Activated naive CD4-positive, alpha-beta T cell treated with anti-CD3 and anti-CD28 coated beads, Interleukin-2, amount 10 ng/mL, durations not matched to agents 7 days and 5 days (primary cell): ENCODE data around the gene PDCD5.
"Not testable (repeated sequence)": the region's sequence is repeated elsewhere in the genome, so short reads cannot be mapped to it uniquely, and the experiment has no call there.

ENCODE experiments used
- CTCF ChIA-PET: fragments of 350-600 bp; sonication (Branson Sonifier 250); formaldehyde crosslinking; loops from one replicate; lab custom pipeline; 2021; ENCODE audit warnings: antibody characterized with exemption; lab: Charles Lee
- DNase-seq: peaks from one replicate; pipeline ENCODE4 v3.0.0-alpha.2; 2020
- H3K27ac Mint-ChIP-seq: one replicate; pipeline ENCODE4 v1.8.0; 2021; ENCODE audit warnings: mild to moderate bottlenecking, moderate library complexity, mixed read lengths
- H3K27me3 Mint-ChIP-seq: one replicate; pipeline ENCODE4 v1.8.0; 2021; ENCODE audit warnings: mild to moderate bottlenecking, mixed read lengths
- H3K36me3 Mint-ChIP-seq: one replicate; pipeline ENCODE4 v1.8.0; 2021; ENCODE audit warnings: mixed read lengths
- H3K4me1 Mint-ChIP-seq: one replicate; pipeline ENCODE4 v1.8.0; 2021; ENCODE audit warnings: mixed read lengths
- H3K4me3 Mint-ChIP-seq: one replicate; pipeline ENCODE4 v1.8.0; 2021; ENCODE audit warnings: mild to moderate bottlenecking, moderate library complexity, mixed read lengths
- H3K9me3 Mint-ChIP-seq: one replicate; pipeline ENCODE4 v1.8.0; 2021; ENCODE audit warnings: mixed read lengths

Gene PDCD5

GRCh38 chr19:32566246-32566830 lies 14.7 kb upstream of the PDCD5 start:
- Mint-ChIP-seq H3K27me3 (peaks cover 25% of the 10 kb centered on the region), H3K36me3 (no peaks in the 10 kb centered on the region), H3K9me3 (no peaks in the 10 kb centered on the region), H3K4me1 (peaks cover 12% of the 10 kb centered on the region), H3K27ac (no peak overlapping the region), H3K4me3 (no peak overlapping the region)
- CTCF ChIA-PET = interaction anchor here (0.5 to 2.4 kb wide), 2 partner anchors 102 to 225 kb away, joined by 3 to 9 read pairs; no protein-coding TSS in a partner anchor
- no peak for DNase-seq

DNA sequence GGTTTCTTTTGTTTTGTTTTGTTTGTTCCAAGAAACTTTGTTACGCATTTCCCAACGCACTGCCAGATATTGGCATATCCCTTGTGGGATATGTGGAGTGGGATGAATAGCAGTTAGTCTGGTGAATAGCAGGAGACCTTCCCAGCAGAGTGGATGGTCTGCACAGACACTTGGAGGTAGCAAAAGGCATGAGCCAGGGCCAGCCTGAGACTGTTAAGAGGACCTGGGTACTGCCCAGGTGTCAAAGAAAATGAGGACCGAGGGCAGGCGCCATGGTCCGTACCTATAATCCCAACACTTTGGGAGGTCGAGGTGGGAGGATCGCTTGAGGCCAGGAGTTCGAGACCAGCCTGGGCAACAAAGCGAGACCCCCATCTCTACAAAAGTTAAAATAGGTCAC lies 13.5 kb upstream of the PDCD5 start:
- Mint-ChIP-seq H3K9me3 (no peaks in the 10 kb centered on the region), H3K36me3 (no peaks in the 10 kb centered on the region)
- CTCF ChIA-PET = interaction anchor here (2.4 kb wide), 1 partner anchor 103 kb away, joined by 9 read pairs; no protein-coding TSS in a partner anchor

GRCh38 chr19:32570081-32570785 lies 10.8 kb upstream of the PDCD5 start:
- DNase-seq = peak; percentile 78
- no peak overlapping the region for H3K27ac Mint-ChIP-seq
- H3K4me1 Mint-ChIP-seq = peaks cover 25% of the 10 kb centered on the region
- H3K27me3 Mint-ChIP-seq = peaks cover 50% of the 10 kb centered on the region
- no peak overlapping the region for H3K4me3 Mint-ChIP-seq
- no peaks in the 10 kb centered on the region for H3K36me3 Mint-ChIP-seq
- CTCF ChIA-PET = interaction anchor here (0.7 to 2.1 kb wide), 7 partner anchors 89 to 283 kb away, joined by 3 to 8 read pairs (median 5); no protein-coding TSS in a partner anchor
- H3K9me3 Mint-ChIP-seq = no peaks in the 10 kb centered on the region

More for the DNA sequence above, 13.5 kb upstream of the PDCD5 start:
- no peak for DNase-seq
- Mint-ChIP-seq H3K4me1 (peaks cover 14% of the 10 kb centered on the region), H3K27me3 (peaks cover 30% of the 10 kb centered on the region), H3K4me3 (no peak overlapping the region), H3K27ac (no peak overlapping the region)

- H3K4me3 Mint-ChIP-seq, DNase-seq, H3K27ac Mint-ChIP-seq, H3K9me3 Mint-ChIP-seq, CTCF ChIA-PET, H3K36me3 Mint-ChIP-seq: not testable (repeated sequence)
- Mint-ChIP-seq H3K4me1 (peaks cover 25% of the 10 kb centered on the region), H3K27me3 (peaks cover 56% of the 10 kb centered on the region)
Measured at GRCh38 chr19:32571471-32572075, 9.4 kb upstream of the PDCD5 start.

- H3K27ac Mint-ChIP-seq = peak overlapping the region; percentile 29
- DNase-seq, CTCF ChIA-PET, H3K36me3 Mint-ChIP-seq, H3K9me3 Mint-ChIP-seq: not testable (repeated sequence)
- H3K4me3 Mint-ChIP-seq = peak overlapping the region; percentile 54
- peaks cover 63% of the 10 kb centered on the region for H3K27me3 Mint-ChIP-seq
- peaks cover 25% of the 10 kb centered on the region for H3K4me1 Mint-ChIP-seq
Measured at GRCh38 chr19:32572700-32573491, 8.1 kb upstream of the PDCD5 start.

DNA sequence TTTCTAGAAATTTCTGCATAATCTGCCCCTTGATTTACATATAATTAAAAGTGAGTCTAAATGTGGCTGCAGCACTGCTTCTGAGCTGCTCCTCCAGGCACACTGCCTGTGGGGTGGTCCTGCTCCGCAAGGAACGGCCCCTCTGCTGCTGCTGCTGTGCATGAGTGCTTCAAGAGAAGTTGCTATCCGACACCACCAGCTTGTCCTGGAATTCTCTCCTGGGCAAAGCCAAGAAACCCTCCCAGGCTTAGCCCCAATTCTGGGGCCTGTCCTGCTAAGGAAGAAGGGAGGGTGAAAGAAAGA lies 7.5 kb upstream of the PDCD5 start:
- no peak overlapping the region for H3K4me3 Mint-ChIP-seq
- H3K27ac Mint-ChIP-seq = no peak overlapping the region
- no peaks in the 10 kb centered on the region for H3K9me3 Mint-ChIP-seq
- no peaks in the 10 kb centered on the region for H3K36me3 Mint-ChIP-seq
- peaks cover 63% of the 10 kb centered on the region for H3K27me3 Mint-ChIP-seq
- no peak for DNase-seq
- CTCF ChIA-PET = no interaction called here
- peaks cover 25% of the 10 kb centered on the region for H3K4me1 Mint-ChIP-seq

DNA sequence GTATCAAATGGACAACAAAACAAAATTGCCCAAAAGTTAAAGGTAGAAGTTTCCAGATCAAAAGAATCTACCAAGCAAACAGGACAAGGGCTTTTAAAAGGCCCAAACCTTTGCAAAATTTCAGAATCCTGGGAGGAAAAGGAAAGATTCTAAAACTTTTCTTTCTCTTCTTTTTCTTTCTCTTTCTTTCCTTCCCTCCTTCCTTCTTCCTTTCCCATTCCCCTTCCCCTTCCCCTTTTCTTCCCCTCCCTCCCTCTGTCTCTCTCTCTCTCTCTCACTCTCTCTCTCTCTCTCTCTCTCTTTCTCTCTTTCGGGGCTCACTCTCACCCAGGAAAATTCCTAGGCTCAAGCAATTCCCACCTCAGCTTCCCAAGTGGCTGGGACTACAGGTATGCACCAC lies 4.2 kb upstream of the PDCD5 start:
- Mint-ChIP-seq H3K4me1 (peaks cover 18% of the 10 kb centered on the region), H3K27ac (no peak overlapping the region), H3K36me3 (no peaks in the 10 kb centered on the region), H3K4me3 (no peak overlapping the region), H3K9me3 (no peaks in the 10 kb centered on the region), H3K27me3 (peaks cover 44% of the 10 kb centered on the region)
- CTCF ChIA-PET = no interaction called here
- DNase-seq = no peak

GRCh38 chr19:32580353-32580900 lies 563 bp upstream of the PDCD5 start:
- CTCF ChIA-PET = no interaction called here

GRCh38 chr19:32581705-32582179 lies 752 bp downstream of the PDCD5 start:
- Mint-ChIP-seq H3K9me3 (no peaks in the 10 kb centered on the region), H3K27ac (peak overlapping the region; percentile 85), H3K36me3 (peaks cover 34% of the 10 kb centered on the region), H3K27me3 (peaks cover 13% of the 10 kb centered on the region), H3K4me3 (peak overlapping the region; percentile 85), H3K4me1 (peaks cover 48% of the 10 kb centered on the region)
- CTCF ChIA-PET = no interaction called here
- no peak for DNase-seq

More at GRCh38 chr19:32580353-32580900, 563 bp upstream of the PDCD5 start:
- no peaks in the 10 kb centered on the region for H3K9me3 Mint-ChIP-seq
- peaks cover 21% of the 10 kb centered on the region for H3K36me3 Mint-ChIP-seq
- no peak for DNase-seq
- peak overlapping the region; percentile 87 for H3K4me3 Mint-ChIP-seq
- peaks cover 35% of the 10 kb centered on the region for H3K4me1 Mint-ChIP-seq
- H3K27ac Mint-ChIP-seq = peak overlapping the region; percentile 90
- peaks cover 20% of the 10 kb centered on the region for H3K27me3 Mint-ChIP-seq

DNA sequence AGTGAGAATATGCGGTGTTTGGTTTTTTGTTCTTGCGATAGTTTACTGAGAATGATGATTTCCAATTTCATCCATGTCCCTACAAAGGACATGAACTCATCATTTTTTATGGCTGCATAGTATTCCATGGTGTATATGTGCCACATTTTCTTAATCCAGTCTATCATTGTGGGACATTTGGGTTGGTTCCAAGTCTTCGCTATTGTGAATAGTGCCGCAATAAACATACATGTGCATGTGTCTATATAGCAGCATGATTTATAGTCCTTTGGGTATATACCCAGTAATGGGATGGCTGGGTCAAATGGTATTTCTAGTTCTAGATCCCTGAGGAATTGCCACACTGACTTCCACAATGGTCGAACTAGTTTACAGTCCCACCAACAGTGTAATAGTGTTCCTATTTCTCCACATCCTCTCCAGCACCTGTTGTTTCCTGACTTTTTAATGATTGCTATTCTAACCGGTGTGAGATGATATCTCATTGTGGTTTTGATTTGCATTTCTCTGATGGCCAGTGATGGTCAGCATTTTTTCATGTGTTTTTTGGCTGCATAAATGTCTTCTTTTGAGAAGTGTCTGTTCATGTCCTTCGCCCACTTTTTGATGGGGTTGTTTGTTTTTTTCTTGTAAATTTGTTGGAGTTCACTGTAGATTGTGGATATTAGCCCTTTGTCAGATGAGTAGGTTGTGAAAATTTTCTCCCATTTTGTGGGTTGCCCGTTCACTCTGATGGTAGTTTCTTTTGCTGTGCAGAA lies 6.9 kb downstream of the PDCD5 start:
- DNase-seq, H3K9me3 Mint-ChIP-seq, H3K4me3 Mint-ChIP-seq, H3K27ac Mint-ChIP-seq, CTCF ChIA-PET, H3K27me3 Mint-ChIP-seq: not testable (repeated sequence)
- peaks cover 36% of the 10 kb centered on the region for H3K4me1 Mint-ChIP-seq
- peaks cover 64% of the 10 kb centered on the region for H3K36me3 Mint-ChIP-seq

- CTCF ChIA-PET = no interaction called here
- Mint-ChIP-seq H3K4me3 (no peak overlapping the region), H3K36me3 (peaks cover 63% of the 10 kb centered on the region), H3K9me3 (peaks cover 2% of the 10 kb centered on the region), H3K27ac (no peak overlapping the region), H3K4me1 (no peaks in the 10 kb centered on the region), H3K27me3 (no peaks in the 10 kb centered on the region)
- no peak for DNase-seq
Measured at GRCh38 chr19:32594021-32594420, 13.0 kb downstream of the PDCD5 start.

DNA sequence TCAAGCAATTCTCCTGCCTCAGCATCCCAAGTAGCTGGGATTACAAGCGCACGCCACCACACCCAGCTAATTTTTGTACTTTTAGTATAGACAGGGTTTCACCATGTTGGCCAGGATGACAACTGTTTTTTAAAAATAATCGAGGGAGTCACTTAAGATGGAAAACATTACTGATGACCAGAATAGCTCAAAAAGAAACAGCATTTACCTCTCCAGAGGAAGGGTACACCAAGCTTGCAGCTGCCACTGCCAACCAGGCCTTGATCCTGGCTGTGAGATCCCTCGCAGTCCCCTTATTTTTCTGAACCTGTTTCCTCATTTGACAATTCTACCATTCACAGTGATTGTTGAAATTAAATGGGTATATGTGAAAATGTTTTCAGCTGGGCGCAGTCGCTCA lies 14.5 kb downstream of the PDCD5 start:
- peaks cover 2% of the 10 kb centered on the region for H3K9me3 Mint-ChIP-seq
- no peak for DNase-seq
- no peak overlapping the region for H3K27ac Mint-ChIP-seq
- peaks cover 6% of the 10 kb centered on the region for H3K4me1 Mint-ChIP-seq
- H3K27me3 Mint-ChIP-seq = no peaks in the 10 kb centered on the region
- CTCF ChIA-PET = no interaction called here
- peaks cover 65% of the 10 kb centered on the region for H3K36me3 Mint-ChIP-seq
- no peak overlapping the region for H3K4me3 Mint-ChIP-seq

- H3K4me3 Mint-ChIP-seq = no peak overlapping the region
- no peaks in the 10 kb centered on the region for H3K27me3 Mint-ChIP-seq
- CTCF ChIA-PET = no interaction called here
- H3K27ac Mint-ChIP-seq = no peak overlapping the region
- peaks cover 6% of the 10 kb centered on the region for H3K4me1 Mint-ChIP-seq
- no peaks in the 10 kb centered on the region for H3K9me3 Mint-ChIP-seq
- H3K36me3 Mint-ChIP-seq = peaks cover 51% of the 10 kb centered on the region
- no peak for DNase-seq
Measured at GRCh38 chr19:32598022-32598421, 17.0 kb downstream of the PDCD5 start.
